IMR-90 (cell line): ENCODE data around the gene RHOBTB3. TPM values are rescaled to one million over a fixed set of nuclear protein-coding genes. Genes with fewer than 3 reads are reported as not detected.

Experiments
- CTCF ChIP-seq: conservative IDR thresholded peaks from 2 replicates; pipeline ENCODE4 v1.5.1; 2012; ENCODE audit warnings: mild to moderate bottlenecking, low read depth, low read length, improper control_type of control experiment
- MAZ ChIP-seq: IDR thresholded peaks from 2 replicates; pipeline ENCODE4 v1.6.1; 2012; ENCODE audit warnings: low read depth, mild to moderate bottlenecking, low read length, improper control_type of control experiment, moderate library complexity, borderline replicate concordance
- POLR2A ChIP-seq: IDR thresholded peaks from 2 replicates; pipeline ENCODE4 v1.6.1; 2012; ENCODE audit warnings: mild to moderate bottlenecking, low read depth, low read length
- polyA plus RNA-seq, 3 experiments: library from polyadenylated mRNA; depleted of rRNA; stranded (reverse); fragments of >200 nt; gene quantifications; 2 replicates each; pipeline ENCODE4 v1.2.3, GENCODE V29; 2012; ENCODE audit warnings: low replicate concordance in 1 of 3
- total RNA-seq: library from RNA; depleted of rRNA; stranded (reverse); fragments of >200 nt; gene quantifications from 2 replicates; pipeline ENCODE4 v1.2.3, GENCODE V29; 2012

RHOBTB3 gene
- total and polyA plus RNA-seq, 2 of the 4 experiments (the other 2 are of a cell fraction): 117 to 447 TPM

GRCh38 chr5:95746722-95747679 lies 15.9 kb downstream of the RHOBTB3 start (continued):
- TF ChIP-seq CTCF (no peak), MAZ (no peak), POLR2A (no peak)
